Liver (tissue), 9 donors: Measurements from ENCODE around the gene CDK5. TPM values are rescaled to one million over a fixed set of nuclear protein-coding genes. Genes with fewer than 3 reads are reported as not detected.

Source experiments
- DNase-seq: peaks from one replicate; pipeline ENCODE4 v3.0.0-alpha.2; 2017; ENCODE audit warnings: low spot score
- H3K27ac ChIP-seq, 2 donors: one replicate each; pipeline ENCODE4 v1.7.0; 2013; ENCODE audit warnings: inconsistent platforms in 2 of 2, low read length in 2 of 2, control low read depth in 1 of 2, low read depth in 1 of 2, mild to moderate bottlenecking in 1 of 2
- H3K27me3 ChIP-seq, 4 donors: one replicate each; pipeline versions ENCODE4 v1.6.1 to v1.7.0; 2013; ENCODE audit warnings: low read length in 3 of 4, inconsistent platforms in 1 of 4, mild to moderate bottlenecking in 1 of 4, moderate library complexity in 1 of 4; ENCODE audit not compliant: control insufficient read depth in 4 of 4, insufficient read depth in 4 of 4
- H3K36me3 ChIP-seq, 4 donors: one replicate each; pipeline versions ENCODE4 v1.6.1 to v1.7.0; 2013; ENCODE audit warnings: low read length in 3 of 4, mild to moderate bottlenecking in 3 of 4, low read depth in 1 of 4, moderate library complexity in 1 of 4; ENCODE audit not compliant: control insufficient read depth in 4 of 4, insufficient read depth in 3 of 4
- H3K4me1 ChIP-seq, 4 donors: one replicate each; pipeline versions ENCODE4 v1.6.1 to v1.7.0; 2013; ENCODE audit warnings: low read length in 3 of 4, mild to moderate bottlenecking in 3 of 4, moderate library complexity in 1 of 4; ENCODE audit not compliant: control insufficient read depth in 4 of 4, insufficient read depth in 4 of 4
- H3K4me3 ChIP-seq, 3 donors: one replicate each; pipeline versions ENCODE4 v1.6.1 to v1.7.0; 2013; ENCODE audit warnings: low read length in 3 of 3, control low read depth in 1 of 3, low read depth in 1 of 3, mild to moderate bottlenecking in 1 of 3
- H3K9ac ChIP-seq, 2 donors: one replicate each; pipeline ENCODE4 v1.7.0; 2013; ENCODE audit warnings: low read length in 2 of 2, mild to moderate bottlenecking in 2 of 2, moderate library complexity in 2 of 2, control low read depth in 1 of 2, low read depth in 1 of 2
- H3K9me3 ChIP-seq, 4 donors: one replicate each; pipeline versions ENCODE4 v1.6.1 to v1.7.0; 2013; ENCODE audit warnings: low read length in 3 of 4; ENCODE audit not compliant: control insufficient read depth in 4 of 4
- GABPA ChIP-seq, 2 donors: IDR thresholded peaks in 1 of 2; conservative IDR thresholded peaks in 1 of 2; 2 replicates each; pipeline ENCODE4 v1.6.1; 2016; ENCODE audit warnings: antibody characterized with exemption in 2 of 2, mild to moderate bottlenecking in 1 of 2, moderate library complexity in 1 of 2
- MAX ChIP-seq: IDR thresholded peaks from 2 replicates; pipeline ENCODE4 v1.6.1; 2016; ENCODE audit warnings: antibody characterized with exemption
- RAD21 ChIP-seq, 2 donors: IDR thresholded peaks; 2 replicates each; pipeline ENCODE4 v1.6.1; 2016; ENCODE audit warnings: antibody characterized with exemption in 2 of 2, mild to moderate bottlenecking in 2 of 2
- REST ChIP-seq: IDR thresholded peaks from 2 replicates; pipeline ENCODE4 v1.6.1; 2016; ENCODE audit warnings: antibody characterized with exemption, mild to moderate bottlenecking
- RXRA ChIP-seq, 2 donors: IDR thresholded peaks; 2 replicates each; pipeline ENCODE4 v1.6.1; 2017 to 2018; ENCODE audit warnings: antibody characterized with exemption in 2 of 2, mild to moderate bottlenecking in 1 of 2
- TAF1 ChIP-seq: conservative IDR thresholded peaks from 2 replicates; pipeline ENCODE4 v1.6.1; 2016; ENCODE audit warnings: antibody characterized with exemption, mild to moderate bottlenecking
- YY1 ChIP-seq: IDR thresholded peaks from 2 replicates; pipeline ENCODE4 v1.6.1; 2016; ENCODE audit warnings: antibody characterized with exemption, mild to moderate bottlenecking
- WGBS: extraction: QIAGEN DNeasy Blood & Tissue Kit; methylation state at CpG from one replicate; pipeline ENCODE4 v1.1.7; 2013; 5-methylcytosine and 5-hydroxymethylcytosine counted together
- polyA plus RNA-seq, 2 donors: library from polyadenylated mRNA; stranded (reverse) in 1 of 2; unstranded in 1 of 2; fragments of 200-250 nt in 1 of 2; fragments of >200 nt in 1 of 2; fragmentation: Nextera tagmentation in 1 of 2; extraction: Ambion mirVana in 1 of 2; gene quantifications; one replicate each; pipeline versions ENCODE4 v1.2.1 to v1.2.3, GENCODE V29; 2013 to 2015
- total RNA-seq, 2 donors: library from RNA; depleted of rRNA; stranded (reverse); fragments of >200 nt; gene quantifications; one replicate each; pipeline ENCODE4 v1.2.3, GENCODE V29; 2014
- donor health status: healthy.
- donor health status: healthy.
- donor health status: healthy.
- donor health status: healthy.
- donor health status: healthy.

The CDK5 gene
- total and polyA plus RNA-seq, 4 donors = 4.0 to 9.0 (median 7.4) TPM

GRCh38 chr7:151085329-151085690 lies 27.6 kb upstream of the CDK5 start:
- peaks cover 20 to 64% (median 49%) of the 10 kb centered on the region in 4 donors for H3K4me1 ChIP-seq
- no peaks in the 10 kb centered on the region for H3K9me3 ChIP-seq
- DNase-seq = no peak
- H3K27me3 ChIP-seq = no peaks in the 10 kb centered on the region
- no peak overlapping the region for H3K9ac ChIP-seq
- H3K27ac ChIP-seq = peak overlapping the region; percentile 77 to 93
- peaks cover 0 to 1% (median 0%) of the 10 kb centered on the region in 4 donors for H3K36me3 ChIP-seq
- no peak overlapping the region for H3K4me3 ChIP-seq
- WGBS = 32% methylated on average over 5 of the region's 5 CpGs
- no peak for TF ChIP-seq TAF1

DNA sequence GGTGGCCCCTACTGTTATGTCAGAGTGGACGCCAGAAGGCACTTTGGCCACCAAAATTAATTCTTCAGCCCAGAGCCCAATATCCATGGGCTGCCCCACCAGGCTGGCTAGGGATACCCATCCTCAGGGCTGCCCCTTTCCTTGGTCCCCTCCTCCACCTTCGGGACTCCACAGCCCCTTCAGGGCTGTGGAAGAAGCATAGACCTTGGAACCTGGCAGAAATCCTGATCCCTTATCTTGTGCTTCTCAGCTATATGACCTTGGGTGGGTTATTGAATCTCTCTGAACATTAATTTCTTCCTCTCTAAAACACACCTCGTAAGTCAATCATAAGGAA lies 26.1 kb upstream of the CDK5 start:
- Histone ChIP-seq H3K36me3 (peaks cover 0 to 1% (median 0%) of the 10 kb centered on the region in 4 donors), H3K27me3 (no peaks in the 10 kb centered on the region), H3K27ac (peak overlapping the region; percentile 85 to 94), H3K9ac (no peak overlapping the region), H3K4me1 (peaks cover 24 to 66% (median 49%) of the 10 kb centered on the region in 4 donors), H3K4me3 (peak overlapping the region in 2 of 3 donors; percentile 76 to 98), H3K9me3 (no peaks in the 10 kb centered on the region)
- DNase-seq = no peak
- TF ChIP-seq REST = no peak
- no peak for TF ChIP-seq RXRA (IDR thresholded peaks at IDR 0.05)
- no peak for TF ChIP-seq MAX
- TF ChIP-seq YY1 = no peak
- TF ChIP-seq GABPA (IDR thresholded peaks at IDR 0.05 in 1 of 2, conservative IDR thresholded peaks at IDR 0.05 in 1 of 2) = no peak
- 31% methylated on average over 3 of the region's 3 CpGs for WGBS

DNA sequence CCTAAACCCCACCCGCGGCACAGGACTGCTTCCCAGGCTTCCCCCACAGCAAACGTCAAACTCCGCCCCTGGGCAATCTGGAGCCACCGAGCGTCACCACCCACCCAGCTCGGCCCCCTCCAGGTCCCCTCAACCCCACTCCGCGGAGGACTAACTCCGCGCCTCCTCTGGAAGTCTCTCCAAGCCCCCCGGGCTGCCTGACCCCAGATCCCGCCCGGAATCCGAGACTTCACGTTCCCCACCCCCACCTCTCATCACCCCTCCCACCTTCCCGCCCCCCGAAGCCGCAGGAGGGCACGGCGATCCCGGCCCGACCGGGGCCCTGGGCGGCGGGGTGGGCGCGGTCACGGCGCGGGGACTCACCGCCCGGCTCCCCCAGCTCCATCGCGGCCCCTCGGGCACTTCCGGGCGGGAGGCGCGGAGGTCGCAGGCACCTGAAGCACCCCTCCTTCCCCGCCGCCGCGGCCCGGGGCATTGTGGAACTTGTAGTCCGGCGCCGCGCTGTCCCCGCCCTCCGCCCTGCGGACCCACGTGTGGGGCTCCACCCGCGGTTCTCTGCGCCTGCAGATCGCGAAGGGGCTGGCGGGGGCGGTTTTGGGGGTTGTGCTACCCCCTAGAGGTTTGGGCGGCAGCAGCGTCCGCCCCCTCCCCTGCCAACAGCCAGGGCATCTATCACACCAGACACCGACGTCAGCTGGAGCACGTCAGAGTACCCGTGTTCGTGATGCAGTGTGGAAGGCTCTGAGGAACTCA lies 25.6 kb upstream of the CDK5 start, which contains the start of gene TMUB1:
TSS of gene TMUB1 (minus strand) at position 423 of the 753 bp plus-strand sequence. CDS start 930 bp downstream, outside the sequence.
- DNase-seq = peak; percentile 75
- peak within 1 kb of the TSS; percentile 36 to 98 (median 76) for H3K4me3 ChIP-seq
- H3K27ac ChIP-seq = peak within 1 kb of the TSS; percentile 85 to 94
- peaks cover 0 to 1% (median 0%) of the 10 kb centered on the region in 4 donors for H3K36me3 ChIP-seq
- H3K27me3 ChIP-seq = no peaks in the 10 kb centered on the region
- WGBS = under 1% methylated on average over 69 of the region's 69 CpGs
- H3K9ac ChIP-seq = peak within 1 kb of the TSS; percentile 23 to 83
- no peak for TF ChIP-seq RAD21 (IDR thresholded peaks at IDR 0.05)
- TF ChIP-seq GABPA (IDR thresholded peaks at IDR 0.05 in 1 of 2, conservative IDR thresholded peaks at IDR 0.05 in 1 of 2) = peak in 1 of 2 donors; percentile 47
- no peaks in the 10 kb centered on the region for H3K9me3 ChIP-seq
- H3K4me1 ChIP-seq = peaks cover 20 to 62% (median 48%) of the 10 kb centered on the region in 4 donors
